Endothelial cell of umbilical vein (primary cell): ENCODE data around the gene NBR1. TPM values are rescaled to one million over a fixed set of nuclear protein-coding genes. Genes with fewer than 3 reads are reported as not detected.
"Not testable (repeated sequence)": the region's sequence is repeated elsewhere in the genome, so short reads cannot be mapped to it uniquely, and the experiment has no call there.

ENCODE experiments used
- BruUV-seq: library from RNA; stranded (reverse); fragments of 400-500 nt; replicated peaks from 2 replicates; lab custom pipeline; 2021; lab: Mats Ljungman, UMichigan
- CTCF ChIA-PET: fragments of 300-600, 350-600 bp; sonication (Branson Sonifier 250); formaldehyde crosslinking; loops from one replicate; lab custom pipeline; 2021; ENCODE audit warnings: antibody characterized with exemption, inconsistent platforms; lab: Charles Lee
- POLR2A ChIA-PET: fragments of 300-600, 350-600 bp; sonication (Branson Sonifier 250); formaldehyde crosslinking; loops from one replicate; lab custom pipeline; 2021; ENCODE audit warnings: antibody characterized with exemption, inconsistent platforms; lab: Charles Lee
- DNase-seq: peaks from one replicate; pipeline ENCODE4 v3.0.0-alpha.2; 2011; ENCODE audit warnings: low read depth, low spot score
- FAIRE-seq: peaks from 2 replicates; lab custom pipeline; 2011; peaks lifted over from hg19 to GRCh38; lab: Jason Lieb, UNC
- H2AFZ ChIP-seq: 2 replicates; pipeline ENCODE4 v1.6.0; 2012; ENCODE audit warnings: low read depth, low read length, control low read depth, inconsistent platforms
- H3K27ac ChIP-seq: 2 replicates; pipeline ENCODE4 v1.5.1; 2011; ENCODE audit warnings: low read depth, mild to moderate bottlenecking, control low read depth, low read length, moderate library complexity; ENCODE audit not compliant: insufficient read depth
- H3K27me3 ChIP-seq, 2 experiments: 2 replicates each; pipeline versions ENCODE4 v1.6.0 to v1.6.1; 2011; ENCODE audit warnings: low read length in 2 of 2, mixed read lengths in 1 of 2; ENCODE audit not compliant: control insufficient read depth in 2 of 2, insufficient read depth in 2 of 2
- H3K36me3 ChIP-seq, 2 experiments: 2 replicates in 1 of 2; 3 replicates in 1 of 2; pipeline ENCODE4 v1.5.1; 2011; ENCODE audit warnings: low read length in 2 of 2, mild to moderate bottlenecking in 1 of 2, moderate library complexity in 1 of 2; ENCODE audit not compliant: control insufficient read depth in 2 of 2, insufficient read depth in 2 of 2; ENCODE audit errors: extremely low read depth in 1 of 2
- H3K4me1 ChIP-seq: 3 replicates; pipeline ENCODE4 v1.5.1; 2011; ENCODE audit warnings: mild to moderate bottlenecking, low read length; ENCODE audit not compliant: control insufficient read depth, insufficient read depth; ENCODE audit errors: extremely low read depth
- H3K4me2 ChIP-seq: 2 replicates; pipeline ENCODE4 v1.6.1; 2011; ENCODE audit warnings: low read length, control low read depth, mixed read lengths; ENCODE audit not compliant: insufficient read depth
- H3K4me3 ChIP-seq, 3 experiments: fragments of 200-600 bp in 1 of 3; sonication (generic), shearing (Covaris generic) in 1 of 3; replicated peaks in 1 of 3; 2 replicates each; pipeline ENCODE4 v1.5.1; 2011 to 2016; ENCODE audit warnings: control low read depth in 3 of 3, low read length in 3 of 3, mild to moderate bottlenecking in 2 of 3, inconsistent platforms in 1 of 3, low read depth in 1 of 3, moderate library complexity in 1 of 3; ENCODE audit not compliant: insufficient read depth in 1 of 3
- H3K79me2 ChIP-seq: 2 replicates; pipeline ENCODE4 v1.6.0; 2012; ENCODE audit warnings: low read length, inconsistent platforms; ENCODE audit not compliant: control insufficient read depth, insufficient read depth
- H3K9ac ChIP-seq: replicated peaks from 2 replicates; pipeline ENCODE3; 2011; ENCODE audit warnings: low read length, control low read depth; ENCODE audit not compliant: insufficient read depth; ENCODE audit errors: extremely low read depth
- H3K9me1 ChIP-seq: replicated peaks from 3 replicates; pipeline ENCODE4 v1.6.0; 2011; ENCODE audit warnings: mild to moderate bottlenecking, low read length; ENCODE audit not compliant: control insufficient read depth, insufficient read depth; ENCODE audit errors: extremely low read depth
- H3K9me3 ChIP-seq: replicated peaks from 2 replicates; pipeline ENCODE4 v1.5.1; 2012; ENCODE audit warnings: low read length, inconsistent platforms; ENCODE audit not compliant: control insufficient read depth, insufficient read depth
- H4K20me1 ChIP-seq: replicated peaks from 2 replicates; pipeline ENCODE3; 2011; ENCODE audit warnings: mild to moderate bottlenecking, low read length; ENCODE audit not compliant: control insufficient read depth, insufficient read depth; ENCODE audit errors: extremely low read depth
- dilution Hi-C: fragments of 300-500 bp; cut with MboI; formaldehyde crosslinking; loops from one replicate; pipeline ENCODE4 v1.15.0; 2019; ENCODE audit warnings: low sequenced_read_pairs; ENCODE audit not compliant: extremely low pct_ligation_motif_present
- intact Hi-C: fragments of 100-400 bp; cut with micrococcal nuclease; formaldehyde crosslinking; loops from one replicate; pipeline ENCODE4 v1.10.0; 2022
- polyA plus RNA-seq, 4 experiments: library from polyadenylated mRNA; depleted of rRNA in 3 of 4; stranded (reverse) in 3 of 4; unstranded in 1 of 4; fragments of >200 nt; gene quantifications; 2 replicates each; pipeline versions ENCODE4 v1.2.1 to v1.2.3, GENCODE V29; 2011 to 2012; ENCODE audit warnings: missing spikeins in 1 of 4
- total RNA-seq: library from RNA; stranded (reverse); gene quantifications from 2 replicates; pipeline ENCODE4 v1.2.3, GENCODE V29; 2021

The NBR1 gene
- total and polyA plus RNA-seq, 2 donors (not counting 3 experiments of a cell fraction or from before 2014, with no cell fraction given) = 26.4 to 57.0 TPM

GRCh38 chr17:43231205-43232020, 60.4 kb downstream of the NBR1 start:
- H3K9ac ChIP-seq, H2AFZ ChIP-seq, POLR2A ChIA-PET, CTCF ChIA-PET, H3K4me1 ChIP-seq, H3K4me3 ChIP-seq, H3K9me1 ChIP-seq, FAIRE-seq, H3K36me3 ChIP-seq, BruUV-seq, H4K20me1 ChIP-seq, H3K27me3 ChIP-seq, DNase-seq, H3K79me2 ChIP-seq, intact Hi-C loops, dilution Hi-C loops, H3K9me3 ChIP-seq, H3K27ac ChIP-seq: not testable (repeated sequence)
- H3K4me2 ChIP-seq = peak overlapping the region; percentile 18

- H2AFZ ChIP-seq, H3K4me3 ChIP-seq, intact Hi-C loops, H4K20me1 ChIP-seq, FAIRE-seq, H3K9me3 ChIP-seq, H3K9me1 ChIP-seq, H3K9ac ChIP-seq, dilution Hi-C loops, POLR2A ChIA-PET, CTCF ChIA-PET, H3K27ac ChIP-seq, H3K27me3 ChIP-seq, H3K79me2 ChIP-seq, H3K4me1 ChIP-seq, H3K36me3 ChIP-seq: not testable (repeated sequence)
- BruUV-seq = TSS peak; percentile 32
- H3K4me2 ChIP-seq = peak overlapping the region; percentile 18
- peak; percentile 72 for DNase-seq
Observed at GRCh38 chr17:43232021-43232699, 61.1 kb downstream of the NBR1 start.

- POLR2A ChIA-PET, H2AFZ ChIP-seq, DNase-seq, H3K27ac ChIP-seq, CTCF ChIA-PET, FAIRE-seq, H3K4me3 ChIP-seq, H3K4me1 ChIP-seq, H3K27me3 ChIP-seq, H4K20me1 ChIP-seq, dilution Hi-C loops, H3K79me2 ChIP-seq, H3K9ac ChIP-seq, H3K36me3 ChIP-seq, H3K9me1 ChIP-seq, intact Hi-C loops, H3K9me3 ChIP-seq, H3K4me2 ChIP-seq, BruUV-seq: not testable (repeated sequence)
Observed at GRCh38 chr17:43233263-43233662, 62.2 kb downstream of the NBR1 start.

- H3K4me2 ChIP-seq, H3K4me1 ChIP-seq, H3K27me3 ChIP-seq, intact Hi-C loops, POLR2A ChIA-PET, H3K9me3 ChIP-seq, DNase-seq, H4K20me1 ChIP-seq, CTCF ChIA-PET, H2AFZ ChIP-seq, H3K4me3 ChIP-seq, dilution Hi-C loops, H3K27ac ChIP-seq, FAIRE-seq, H3K9me1 ChIP-seq, H3K36me3 ChIP-seq, H3K9ac ChIP-seq, H3K79me2 ChIP-seq, BruUV-seq: not testable (repeated sequence)
Observed at GRCh38 chr17:43233877-43234276, 62.9 kb downstream of the NBR1 start, which contains the start of gene RNU2-1. Gene RNU2-1, minus strand, starts transcription at chr17:43233977.
